Neutrophil (primary cell): ENCODE results near the gene HIPK2.

Source experiments
- H3K27ac ChIP-seq: fragments of 200-600 bp; sonication (generic); 2 replicates; pipeline ENCODE4 v1.5.1; 2016; ENCODE audit warnings: mild to moderate bottlenecking, moderate library complexity
- H3K27me3 ChIP-seq: fragments of 200-600 bp; sonication (generic); 2 replicates; pipeline ENCODE4 v1.6.0; 2016; ENCODE audit warnings: mild to moderate bottlenecking
- H3K36me3 ChIP-seq: fragments of 200-600 bp; sonication (generic); 2 replicates; pipeline ENCODE4 v1.5.1; 2017
- H3K4me1 ChIP-seq, 2 experiments: fragments of 200-600 bp in 1 of 2; sonication (generic) in 1 of 2; 1 replicate in 1 of 2; 2 replicates in 1 of 2; pipeline versions ENCODE4 v1.5.1 to v1.6.1; 2013 to 2016; ENCODE audit warnings: low read depth in 1 of 2, low read length in 1 of 2, mild to moderate bottlenecking in 1 of 2, moderate library complexity in 1 of 2; ENCODE audit not compliant: control insufficient read depth in 1 of 2, insufficient read depth in 1 of 2
- H3K4me3 ChIP-seq, 2 experiments: fragments of 200-600 bp in 1 of 2; sonication (generic) in 1 of 2; 1 replicate in 1 of 2; 2 replicates in 1 of 2; pipeline ENCODE4 v1.5.1; 2013 to 2016; ENCODE audit warnings: low read depth in 1 of 2, low read length in 1 of 2, mild to moderate bottlenecking in 1 of 2, moderate library complexity in 1 of 2
- H3K9me3 ChIP-seq: fragments of 200-600 bp; sonication (generic); 2 replicates; pipeline ENCODE4 v1.5.1; 2016
- CTCF ChIP-seq: fragments of 200-600 bp; sonication (generic); IDR thresholded peaks from 2 replicates; pipeline ENCODE4 v1.5.1; 2016; ENCODE audit warnings: antibody characterized with exemption

The HIPK2 gene

DNA sequence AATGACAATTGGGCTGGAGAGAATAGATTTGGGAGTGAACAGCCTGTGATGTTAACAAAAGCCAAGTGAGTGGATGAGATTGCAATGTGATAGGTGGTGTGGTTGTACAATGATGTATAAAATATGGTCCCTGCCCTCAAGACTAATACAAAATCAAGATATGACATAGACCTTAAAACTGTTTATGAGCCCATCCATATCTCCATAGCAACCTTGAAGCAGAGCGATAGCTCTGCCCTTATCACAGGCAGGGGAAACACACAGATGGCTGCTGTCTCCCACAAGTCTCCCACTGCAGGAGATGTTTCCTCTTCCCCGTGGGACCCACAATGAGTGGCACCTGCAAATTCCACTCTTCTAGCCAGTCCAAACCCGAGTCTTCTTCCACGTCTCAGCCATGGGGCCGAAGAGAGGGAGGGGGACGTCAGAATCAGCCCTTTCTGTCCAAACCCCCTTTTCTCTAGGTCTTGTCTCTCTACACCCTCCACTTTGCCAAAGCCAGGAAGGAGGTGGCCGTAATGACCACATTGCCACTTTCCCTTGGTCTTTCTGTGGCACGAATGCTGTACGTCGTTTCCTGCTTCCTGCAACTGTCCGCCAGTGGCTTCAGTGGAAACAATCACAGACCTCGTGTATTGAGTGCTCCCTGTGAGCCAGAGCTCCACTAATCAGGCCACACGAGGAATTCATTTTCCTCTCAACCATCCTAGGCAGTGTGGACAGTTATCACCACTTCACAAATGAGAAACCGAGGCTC is 43.7 kb upstream of the HIPK2 start:
- no peaks in the 10 kb centered on the region for H3K27me3 ChIP-seq
- H3K4me1 ChIP-seq = no peaks in the 10 kb centered on the region
- H3K9me3 ChIP-seq = no peaks in the 10 kb centered on the region

GRCh38 chr7:139820089-139820488 is 42.3 kb upstream of the HIPK2 start:
- no peak for TF ChIP-seq CTCF
- no peaks in the 10 kb centered on the region for H3K4me1 ChIP-seq

More for the DNA sequence above, 43.7 kb upstream of the HIPK2 start:
- Histone ChIP-seq H3K4me3 (no peak overlapping the region), H3K36me3 (no peaks in the 10 kb centered on the region), H3K27ac (no peak overlapping the region)
- no peak for TF ChIP-seq CTCF

DNA sequence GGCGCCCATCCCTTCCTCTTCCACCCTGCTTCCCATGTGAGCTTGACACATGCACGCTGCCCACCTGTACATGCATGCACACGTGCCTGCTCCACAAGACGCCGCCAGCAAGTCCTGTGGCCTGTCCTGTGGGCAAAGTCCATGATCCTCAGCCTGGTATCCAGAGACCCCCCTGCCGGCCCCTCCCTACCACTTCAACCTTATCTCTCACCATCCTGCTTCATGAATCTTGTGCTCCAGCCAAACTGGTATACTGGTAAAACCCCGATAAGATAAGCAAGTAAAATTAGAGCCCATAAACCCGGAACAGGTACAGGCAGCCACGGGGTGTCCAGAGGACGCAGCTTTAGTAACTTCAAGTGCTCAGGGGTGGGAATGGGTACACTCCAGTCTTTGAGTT is 39.5 kb upstream of the HIPK2 start:
- H3K36me3 ChIP-seq = no peaks in the 10 kb centered on the region

More at GRCh38 chr7:139820089-139820488, 42.3 kb upstream of the HIPK2 start:
- Histone ChIP-seq H3K9me3 (no peaks in the 10 kb centered on the region), H3K36me3 (no peaks in the 10 kb centered on the region), H3K27ac (no peak overlapping the region), H3K4me3 (no peak overlapping the region), H3K27me3 (no peaks in the 10 kb centered on the region)

GRCh38 chr7:139813689-139814088 is 35.9 kb upstream of the HIPK2 start:
- Histone ChIP-seq H3K4me1 (no peaks in the 10 kb centered on the region), H3K27ac (no peak overlapping the region), H3K4me3 (no peak overlapping the region), H3K27me3 (no peaks in the 10 kb centered on the region), H3K36me3 (no peaks in the 10 kb centered on the region), H3K9me3 (no peaks in the 10 kb centered on the region)
- no peak for TF ChIP-seq CTCF

More for the DNA sequence above, 39.5 kb upstream of the HIPK2 start:
- H3K4me1 ChIP-seq = no peaks in the 10 kb centered on the region
- no peak for TF ChIP-seq CTCF
- no peak overlapping the region for H3K27ac ChIP-seq
- no peaks in the 10 kb centered on the region for H3K9me3 ChIP-seq
- H3K4me3 ChIP-seq = no peak overlapping the region
- no peaks in the 10 kb centered on the region for H3K27me3 ChIP-seq

GRCh38 chr7:139813151-139813550 is 35.4 kb upstream of the HIPK2 start:
- H3K4me1 ChIP-seq = no peaks in the 10 kb centered on the region
- no peaks in the 10 kb centered on the region for H3K27me3 ChIP-seq
- no peaks in the 10 kb centered on the region for H3K9me3 ChIP-seq
- H3K36me3 ChIP-seq = no peaks in the 10 kb centered on the region
- H3K4me3 ChIP-seq = no peak overlapping the region
- H3K27ac ChIP-seq = no peak overlapping the region
- no peak for TF ChIP-seq CTCF
